ENCODE results near the gene CNOT11.
"Not testable (repeated sequence)": the region's sequence is repeated elsewhere in the genome, so short reads cannot be mapped to it uniquely, and the experiment has no call there.

GRCh38 chr2:101316568-101316967 is 63.9 kb downstream of the CNOT11 start:
- not testable (repeated sequence) for TF ChIP-seq CTCF (conservative IDR thresholded peaks at IDR 0.05); ZFX (IDR thresholded peaks at IDR 0.05)
